Activated T-helper 1 cell treated with anti-CD3 and anti-CD28 coated beads, Interleukin-12 subunit alpha, Interleukin-12 subunit beta, Interleukin-2, Interleukin-4 antibody, amounts not matched to agents 30 ng/mL and 10 ng/mL and 1 ng/mL, durations not matched to agents 14 hours and 24 hours and 36 hours (primary cell): ENCODE measurements around the gene IL24. TPM values are rescaled to one million over a fixed set of nuclear protein-coding genes. Genes with fewer than 3 reads are reported as not detected.

Source experiments
- DNase-seq: peaks from one replicate; pipeline ENCODE4 v3.0.0; 2021; ENCODE audit warnings: low spot score
- H3K27ac Mint-ChIP-seq: one replicate; pipeline ENCODE4 v1.8.0; 2021; ENCODE audit warnings: mild to moderate bottlenecking, mixed read lengths
- H3K27me3 Mint-ChIP-seq: one replicate; pipeline ENCODE4 v1.8.0; 2022; ENCODE audit warnings: mild to moderate bottlenecking, moderate library complexity, mixed read lengths; ENCODE audit not compliant: insufficient read depth
- H3K36me3 Mint-ChIP-seq: one replicate; pipeline ENCODE4 v1.8.0; 2021; ENCODE audit warnings: low read depth, mixed read lengths
- H3K4me1 Mint-ChIP-seq: one replicate; pipeline ENCODE4 v1.8.0; 2021; ENCODE audit warnings: low read depth, mixed read lengths
- H3K4me3 Mint-ChIP-seq: one replicate; pipeline ENCODE4 v1.8.0; 2021; ENCODE audit warnings: mild to moderate bottlenecking, moderate library complexity, mixed read lengths
- H3K9me3 Mint-ChIP-seq: one replicate; pipeline ENCODE4 v1.8.0; 2021; ENCODE audit warnings: mixed read lengths
- intact Hi-C: fragments of 100-400 bp; cut with micrococcal nuclease; formaldehyde crosslinking; loops from one replicate; pipeline ENCODE4 v1.15.1; 2024
- total RNA-seq: library from RNA; stranded (reverse); gene quantifications from 2 replicates; pipeline ENCODE4 v1.2.3, GENCODE V29; 2022

IL24 gene
- total RNA-seq, 1 donor from 2014 or later: 4.4 TPM

- H3K4me1 Mint-ChIP-seq: no peaks in the 10 kb centered on the region
- intact Hi-C loops: no loop called here
- no peaks in the 10 kb centered on the region for H3K9me3 Mint-ChIP-seq
- H3K27me3 Mint-ChIP-seq: peaks cover 15% of the 10 kb centered on the region
- no peaks in the 10 kb centered on the region for H3K36me3 Mint-ChIP-seq
- no peak overlapping the region for H3K4me3 Mint-ChIP-seq
- no peak for DNase-seq
- H3K27ac Mint-ChIP-seq: no peak overlapping the region
These were observed 43.3 kb downstream of the IL24 start for GRCh38 chr1:206940588-206940936.

- Mint-ChIP-seq H3K27ac (no peak overlapping the region), H3K9me3 (no peaks in the 10 kb centered on the region), H3K36me3 (no peaks in the 10 kb centered on the region), H3K4me3 (no peak overlapping the region), H3K27me3 (peaks cover 15% of the 10 kb centered on the region), H3K4me1 (no peaks in the 10 kb centered on the region)
- intact Hi-C loops: no loop called here
- no peak for DNase-seq
These were observed 44.6 kb downstream of the IL24 start for GRCh38 chr1:206941766-206942418.

DNA sequence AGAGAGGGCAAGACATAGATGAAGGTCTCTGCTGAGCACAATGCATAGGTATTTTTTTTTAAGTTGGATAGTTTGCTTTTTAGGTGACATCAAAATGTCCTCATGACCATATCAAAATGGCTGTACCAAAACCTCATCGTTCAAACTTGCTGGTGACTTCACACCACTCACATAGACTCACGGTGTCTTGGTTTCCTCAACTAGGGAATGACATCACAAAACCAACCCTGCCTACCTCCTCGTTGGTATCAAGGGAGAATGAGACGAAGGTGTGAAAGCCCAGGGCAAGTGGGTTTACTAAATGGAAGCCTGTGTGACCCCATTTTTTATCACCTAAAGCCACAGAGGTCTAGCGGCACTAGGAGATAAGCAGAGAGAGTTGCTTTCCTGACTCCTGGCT lies 47.5 kb downstream of the IL24 start:
- no peaks in the 10 kb centered on the region for H3K9me3 Mint-ChIP-seq
- no peak overlapping the region for H3K27ac Mint-ChIP-seq
- no peak overlapping the region for H3K4me3 Mint-ChIP-seq
- no peaks in the 10 kb centered on the region for H3K4me1 Mint-ChIP-seq
- DNase-seq: no peak
- H3K27me3 Mint-ChIP-seq: peaks cover 12% of the 10 kb centered on the region
- intact Hi-C loops: no loop called here
- no peaks in the 10 kb centered on the region for H3K36me3 Mint-ChIP-seq

DNA sequence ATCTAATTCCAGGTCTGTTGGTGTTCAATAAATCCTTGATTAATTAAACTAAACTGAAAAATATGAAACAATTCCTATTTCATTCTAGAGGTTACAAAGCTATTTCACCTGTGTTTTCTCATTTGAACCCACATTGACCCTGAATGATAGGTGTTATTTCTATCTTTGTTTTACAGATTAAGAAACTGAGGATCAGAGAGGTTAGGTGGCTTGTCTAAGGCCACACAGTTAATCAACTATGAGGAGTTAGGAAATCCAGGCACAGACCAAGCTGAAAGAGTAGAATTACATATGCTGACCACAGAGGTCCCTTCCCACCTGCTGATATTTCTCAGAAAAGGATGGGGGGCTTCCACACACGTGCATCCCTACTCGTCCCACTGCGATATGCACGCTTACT lies 48.5 kb downstream of the IL24 start:
- intact Hi-C loops: no loop called here
- Mint-ChIP-seq H3K9me3 (no peaks in the 10 kb centered on the region), H3K4me1 (no peaks in the 10 kb centered on the region), H3K27ac (no peak overlapping the region), H3K27me3 (peaks cover 12% of the 10 kb centered on the region), H3K4me3 (no peak overlapping the region), H3K36me3 (peaks cover 1% of the 10 kb centered on the region)
- DNase-seq: no peak

DNA sequence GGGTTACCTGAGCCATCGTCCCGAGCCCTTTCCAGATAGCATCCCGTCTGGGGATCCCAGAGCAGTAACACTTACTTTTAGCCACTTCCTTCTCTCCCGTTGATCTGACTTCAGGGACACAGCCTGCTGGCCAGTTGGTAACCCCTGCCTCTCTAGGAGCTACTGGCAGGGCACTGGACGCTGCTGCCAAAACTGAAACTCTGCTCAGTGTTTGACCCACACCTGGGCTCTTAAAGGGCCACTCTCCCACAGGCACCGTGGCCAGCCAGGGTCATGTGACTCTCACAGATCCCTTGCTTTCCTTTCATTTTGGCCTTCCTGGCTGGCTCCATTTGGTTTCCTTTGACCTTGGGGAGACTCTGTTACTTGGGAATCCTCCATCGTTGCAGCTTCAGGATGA lies 49.0 kb downstream of the IL24 start, which contains the start of gene PIGR:
TSS of gene PIGR (minus strand) at position 206 of the 400 bp plus-strand sequence. CDS start 5,935 bp downstream, outside the sequence.
- DNase-seq: no peak
- Mint-ChIP-seq H3K4me1 (no peaks in the 10 kb centered on the region), H3K27me3 (peaks cover 12% of the 10 kb centered on the region), H3K36me3 (peaks cover 1% of the 10 kb centered on the region), H3K4me3 (no peak within 1 kb of the TSS), H3K27ac (no peak within 1 kb of the TSS), H3K9me3 (no peaks in the 10 kb centered on the region)
- intact Hi-C loops: no loop called here

DNA sequence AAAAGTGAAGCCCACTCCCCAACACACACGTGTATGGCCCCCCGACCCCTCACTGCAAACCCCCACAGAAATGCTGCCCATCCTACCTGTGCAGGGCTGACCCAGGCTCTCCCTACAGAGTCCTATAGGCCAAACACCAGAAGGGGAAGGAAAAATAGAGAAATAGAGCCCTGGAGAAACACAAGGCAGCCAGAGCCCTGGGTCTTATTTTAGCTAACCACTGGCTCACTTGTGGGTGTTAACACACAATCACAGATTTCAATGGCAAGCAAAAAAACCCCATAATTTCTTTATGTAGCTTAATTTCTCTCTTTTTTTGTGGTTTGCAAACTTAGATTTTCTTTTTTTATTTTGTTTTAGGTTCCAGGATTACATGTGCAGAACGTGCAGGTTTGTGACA lies 50.0 kb downstream of the IL24 start:
- no peak overlapping the region for H3K27ac Mint-ChIP-seq
- peaks cover 1% of the 10 kb centered on the region for H3K36me3 Mint-ChIP-seq
- no peaks in the 10 kb centered on the region for H3K4me1 Mint-ChIP-seq
- intact Hi-C loops: no loop called here
- H3K27me3 Mint-ChIP-seq: peaks cover 12% of the 10 kb centered on the region
- H3K4me3 Mint-ChIP-seq: no peak overlapping the region
- no peak for DNase-seq
- no peaks in the 10 kb centered on the region for H3K9me3 Mint-ChIP-seq

- no peak for DNase-seq
- H3K36me3 Mint-ChIP-seq: peaks cover 1% of the 10 kb centered on the region
- no peak overlapping the region for H3K27ac Mint-ChIP-seq
- H3K4me3 Mint-ChIP-seq: no peak overlapping the region
- no peaks in the 10 kb centered on the region for H3K9me3 Mint-ChIP-seq
- H3K27me3 Mint-ChIP-seq: peaks cover 7% of the 10 kb centered on the region
- intact Hi-C loops: no loop called here
- H3K4me1 Mint-ChIP-seq: no peaks in the 10 kb centered on the region
These were observed 52.0 kb downstream of the IL24 start for GRCh38 chr1:206949208-206949607.

- peaks cover 1% of the 10 kb centered on the region for H3K36me3 Mint-ChIP-seq
- no peak overlapping the region for H3K4me3 Mint-ChIP-seq
- intact Hi-C loops: no loop called here
- no peaks in the 10 kb centered on the region for H3K9me3 Mint-ChIP-seq
- H3K4me1 Mint-ChIP-seq: peaks cover 4% of the 10 kb centered on the region
- H3K27ac Mint-ChIP-seq: no peak overlapping the region
- no peak for DNase-seq
- peaks cover 5% of the 10 kb centered on the region for H3K27me3 Mint-ChIP-seq
These were observed 52.4 kb downstream of the IL24 start for GRCh38 chr1:206949641-206950040.

DNA sequence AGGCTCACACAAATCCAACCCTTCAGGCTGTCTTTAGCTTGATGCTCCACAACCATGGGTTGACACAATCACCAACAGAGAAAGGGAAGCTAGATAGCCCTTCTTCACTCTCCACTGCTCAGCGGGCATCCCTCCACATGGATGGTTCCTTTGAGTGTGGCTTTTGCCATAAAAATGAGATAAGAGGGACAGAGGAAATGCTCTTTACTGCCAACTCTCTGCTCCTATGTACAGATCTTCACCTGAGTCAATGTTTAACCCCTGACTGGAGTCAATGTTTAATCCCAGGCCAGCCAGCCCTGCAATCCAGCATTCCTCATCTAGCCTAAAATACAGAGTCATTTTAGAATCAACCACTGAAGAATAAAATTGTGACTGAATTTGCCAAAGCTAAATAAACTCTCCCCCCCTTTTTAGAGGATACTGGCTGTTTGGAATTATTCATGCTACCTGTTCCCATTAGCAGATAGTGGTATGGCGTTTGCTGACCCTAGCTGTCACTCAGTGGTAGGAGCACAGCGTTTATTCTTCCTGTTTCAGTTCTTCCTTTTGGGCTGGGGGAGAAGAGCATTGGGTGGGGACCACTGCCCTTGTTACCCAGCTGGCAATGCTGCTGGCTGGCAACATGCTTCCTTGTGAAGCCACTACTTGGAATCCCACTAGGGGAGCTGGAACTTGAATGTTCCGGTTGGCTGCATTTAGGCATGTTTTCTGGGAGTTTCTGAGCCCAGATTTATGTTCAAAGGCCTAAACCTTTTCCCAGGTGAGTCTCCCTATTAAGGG lies 54.3 kb downstream of the IL24 start:
- DNase-seq: no peak
- H3K9me3 Mint-ChIP-seq: no peaks in the 10 kb centered on the region

DNA sequence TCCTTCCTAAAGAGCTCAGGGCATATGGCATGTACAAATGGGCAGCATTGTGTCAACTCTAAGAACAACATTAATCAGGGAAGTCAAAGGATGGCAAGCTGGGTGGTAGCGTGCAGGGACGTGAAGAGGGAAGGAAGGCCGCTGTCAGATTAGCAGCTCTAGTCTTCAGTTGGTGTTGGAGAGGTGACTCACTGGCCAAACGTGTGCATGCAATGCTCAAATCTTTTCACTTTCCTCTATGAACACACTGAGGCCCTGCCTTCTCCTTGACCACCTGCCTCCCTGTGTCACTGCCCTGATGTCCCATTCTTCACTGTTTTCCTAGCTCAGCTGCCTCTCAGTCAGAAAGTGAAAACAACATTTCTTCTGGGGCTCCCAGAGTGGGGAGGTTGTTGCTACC lies 54.9 kb downstream of the IL24 start:
- intact Hi-C loops: no loop called here
- Mint-ChIP-seq H3K4me1 (peaks cover 18% of the 10 kb centered on the region), H3K36me3 (peaks cover 1% of the 10 kb centered on the region), H3K9me3 (no peaks in the 10 kb centered on the region), H3K4me3 (no peak overlapping the region), H3K27me3 (peaks cover 2% of the 10 kb centered on the region), H3K27ac (no peak overlapping the region)
- no peak for DNase-seq

More for the DNA sequence above, 54.3 kb downstream of the IL24 start:
- intact Hi-C loops: no loop called here
- H3K27ac Mint-ChIP-seq: no peak overlapping the region
- peaks cover 1% of the 10 kb centered on the region for H3K36me3 Mint-ChIP-seq
- H3K4me3 Mint-ChIP-seq: no peak overlapping the region
- peaks cover 18% of the 10 kb centered on the region for H3K4me1 Mint-ChIP-seq
- H3K27me3 Mint-ChIP-seq: peaks cover 2% of the 10 kb centered on the region

GRCh38 chr1:206953126-206953525 lies 55.9 kb downstream of the IL24 start:
- Mint-ChIP-seq H3K27ac (no peak overlapping the region), H3K27me3 (no peaks in the 10 kb centered on the region), H3K4me3 (no peak overlapping the region), H3K9me3 (no peaks in the 10 kb centered on the region), H3K4me1 (peaks cover 18% of the 10 kb centered on the region), H3K36me3 (peaks cover 1% of the 10 kb centered on the region)
- intact Hi-C loops: no loop called here
- DNase-seq: no peak

GRCh38 chr1:206953626-206954025 lies 56.4 kb downstream of the IL24 start:
- peaks cover 18% of the 10 kb centered on the region for H3K4me1 Mint-ChIP-seq
- peaks cover 1% of the 10 kb centered on the region for H3K36me3 Mint-ChIP-seq
- intact Hi-C loops: no loop called here
- no peaks in the 10 kb centered on the region for H3K9me3 Mint-ChIP-seq
- no peak overlapping the region for H3K4me3 Mint-ChIP-seq
- no peaks in the 10 kb centered on the region for H3K27me3 Mint-ChIP-seq
- DNase-seq: no peak
- no peak overlapping the region for H3K27ac Mint-ChIP-seq
